HCT116 (cell line): ENCODE data around the gene ZBTB47. TPM values are rescaled to one million over a fixed set of nuclear protein-coding genes. Genes with fewer than 3 reads are reported as not detected.

Source experiments
- ATAC-seq: fragments of 200-7000 bp; cut with Tn5 transposase; 2 replicates; pipeline ENCODE4 v1.9.1; 2020; ENCODE audit warnings: mild to moderate bottlenecking, moderate library complexity
- BruUV-seq: library from RNA; stranded (reverse); fragments of 400-500 nt; replicated peaks from 2 replicates; lab custom pipeline; 2021; lab: Mats Ljungman, UMichigan
- CTCF ChIA-PET: fragments of 300-600 bp; sonication (Branson Sonifier 250); formaldehyde crosslinking; loops from one replicate; lab custom pipeline; 2021; ENCODE audit warnings: antibody characterized with exemption; lab: Charles Lee
- POLR2A ChIA-PET: fragments of 300-600, 350-600 bp; sonication (Branson Sonifier 250); formaldehyde crosslinking; loops from one replicate; lab custom pipeline; 2021; ENCODE audit warnings: antibody characterized with exemption; lab: Charles Lee
- RAD21 ChIA-PET, 2 experiments: fragments of 300-600 bp; sonication (Branson Sonifier 250); formaldehyde crosslinking; loops; one replicate each; lab custom pipeline; 2023; ENCODE audit warnings: low total read pairs in 2 of 2; ENCODE audit not compliant: uncharacterized antibody in 2 of 2, unreplicated experiment in 2 of 2, low non-redundant PET in 1 of 2; lab: Charles Lee
- DNase-seq: peaks from one replicate; pipeline ENCODE4 v3.0.0-alpha.2; 2010; ENCODE audit warnings: low read depth, low spot score
- H2AFZ ChIP-seq: fragments of 200-600 bp; shearing (Covaris generic), sonication (generic); 2 replicates; pipeline ENCODE4 v1.6.1; 2017; ENCODE audit warnings: low read depth, mixed run types, mixed read lengths, antibody characterized with exemption, low read length; ENCODE audit not compliant: poor library complexity, severe bottlenecking
- H3K27ac ChIP-seq: 2 replicates; pipeline ENCODE4 v1.5.1; 2012; ENCODE audit warnings: low read depth, low read length
- H3K27me3 ChIP-seq: fragments of 200-600 bp; sonication (generic); 2 replicates; pipeline ENCODE4 v1.6.1; 2016; ENCODE audit warnings: mixed run types, low read length, mixed read lengths; ENCODE audit not compliant: insufficient read depth
- H3K36me3 ChIP-seq, 2 experiments: fragments of 200-500 bp in 1 of 2; fragments of 200-600 bp in 1 of 2; sonication (Bioruptor generic) in 1 of 2; sonication (generic) in 1 of 2; 2 replicates each; pipeline versions ENCODE4 v1.5.1 to v1.6.1; 2014 to 2016; ENCODE audit warnings: low read length in 2 of 2, inconsistent platforms in 1 of 2, mixed read lengths in 1 of 2, mixed run types in 1 of 2; ENCODE audit not compliant: insufficient read depth in 2 of 2, control insufficient read depth in 1 of 2
- H3K4me1 ChIP-seq, 2 experiments: fragments of 200-600 bp in 1 of 2; sonication (generic) in 1 of 2; 2 replicates each; pipeline versions ENCODE4 v1.5.1 to v1.6.1; 2012 to 2017; ENCODE audit warnings: low read length in 2 of 2, inconsistent platforms in 1 of 2, mild to moderate bottlenecking in 1 of 2, mixed read lengths in 1 of 2, mixed run types in 1 of 2, moderate library complexity in 1 of 2; ENCODE audit not compliant: insufficient read depth in 2 of 2, control insufficient read depth in 1 of 2
- H3K4me2 ChIP-seq: fragments of 200-600 bp; sonication (generic); 2 replicates; pipeline ENCODE4 v1.6.1; 2017; ENCODE audit warnings: mixed run types, low read length, mixed read lengths
- H3K4me3 ChIP-seq, 2 experiments: fragments of 200-600 bp in 1 of 2; sonication (generic) in 1 of 2; replicated peaks in 1 of 2; 2 replicates each; pipeline ENCODE4 v1.5.1; 2011 to 2016; ENCODE audit warnings: low read length in 2 of 2, control low read depth in 1 of 2, low read depth in 1 of 2, mild to moderate bottlenecking in 1 of 2, mixed read lengths in 1 of 2, mixed run types in 1 of 2
- H3K79me2 ChIP-seq: fragments of 200-600 bp; sonication (generic); 2 replicates; pipeline ENCODE4 v1.6.1; 2017; ENCODE audit warnings: mild to moderate bottlenecking, mixed run types, low read length, moderate library complexity, mixed read lengths; ENCODE audit not compliant: insufficient read depth
- H3K9ac ChIP-seq: fragments of 200-600 bp; sonication (generic); 2 replicates; pipeline ENCODE4 v1.6.1; 2016; ENCODE audit warnings: low read length, mixed read lengths
- H3K9me2 ChIP-seq: fragments of 200-600 bp; sonication (generic), shearing (Covaris generic); 2 replicates; pipeline ENCODE4 v1.6.1; 2017; ENCODE audit warnings: mixed run types, mild to moderate bottlenecking, moderate library complexity; ENCODE audit not compliant: insufficient read depth
- H3K9me3 ChIP-seq, 2 experiments: fragments of 200-500 bp in 1 of 2; fragments of 200-600 bp in 1 of 2; sonication (Bioruptor generic) in 1 of 2; sonication (generic) in 1 of 2; 2 replicates each; pipeline ENCODE4 v1.6.1; 2014 to 2017; ENCODE audit warnings: low read length in 2 of 2, mixed read lengths in 2 of 2, inconsistent platforms in 1 of 2, low read depth in 1 of 2, mild to moderate bottlenecking in 1 of 2, mixed run types in 1 of 2, moderate library complexity in 1 of 2; ENCODE audit not compliant: control insufficient read depth in 1 of 2, insufficient read depth in 1 of 2
- H4K20me1 ChIP-seq: fragments of 200-600 bp; sonication (generic), shearing (Covaris generic); 2 replicates; pipeline ENCODE4 v1.6.1; 2017; ENCODE audit warnings: mixed run types, mild to moderate bottlenecking, moderate library complexity; ENCODE audit not compliant: insufficient read depth
- CBX3 ChIP-seq: IDR thresholded peaks from 2 replicates; pipeline ENCODE4 v1.6.1; 2012; ENCODE audit warnings: low read depth
- CEBPB ChIP-seq: IDR thresholded peaks from 2 replicates; pipeline ENCODE4 v1.6.1; 2012; ENCODE audit warnings: low read depth
- EGR1 ChIP-seq: IDR thresholded peaks from 2 replicates; pipeline ENCODE4 v1.6.1; 2012; ENCODE audit warnings: low read depth
- ELF1 ChIP-seq: IDR thresholded peaks from 2 replicates; pipeline ENCODE4 v1.6.1; 2012; ENCODE audit warnings: low read depth, borderline replicate concordance
- EZH2 ChIP-seq: fragments of 200-600 bp; sonication (generic); IDR thresholded peaks from 2 replicates; pipeline ENCODE4 v1.6.1; 2017; ENCODE audit warnings: antibody characterized with exemption, mixed run types
- JUND ChIP-seq: IDR thresholded peaks from 2 replicates; pipeline ENCODE4 v1.6.1; 2012
- MAX ChIP-seq: IDR thresholded peaks from 2 replicates; pipeline ENCODE4 v1.6.1; 2012
- POLR2AphosphoS5 ChIP-seq: IDR thresholded peaks from 2 replicates; pipeline ENCODE4 v1.6.1; 2011; ENCODE audit warnings: mild to moderate bottlenecking, low read depth, low read length, moderate library complexity
- SIN3A ChIP-seq: IDR thresholded peaks from 2 replicates; pipeline ENCODE4 v1.6.1; 2012; ENCODE audit warnings: low read depth
- SP1 ChIP-seq: IDR thresholded peaks from 2 replicates; pipeline ENCODE4 v1.6.1; 2012; ENCODE audit warnings: low read depth
- SRF ChIP-seq: IDR thresholded peaks from 2 replicates; pipeline ENCODE4 v1.6.1; 2012; ENCODE audit warnings: low read depth
- TCF7L2 ChIP-seq: IDR thresholded peaks from 2 replicates; pipeline ENCODE4 v1.7.0; 2011; ENCODE audit warnings: borderline replicate concordance, inconsistent platforms; ENCODE audit not compliant: insufficient read depth, insufficient read length; ENCODE audit errors: extremely low read depth
- YY1 ChIP-seq: IDR thresholded peaks from 2 replicates; pipeline ENCODE4 v1.6.1; 2011; ENCODE audit warnings: low read length, low read depth, moderate library complexity, mild to moderate bottlenecking; ENCODE audit not compliant: insufficient replicate concordance; ENCODE audit errors: extremely low read depth
- ZBTB33 ChIP-seq: IDR thresholded peaks from 2 replicates; pipeline ENCODE4 v1.6.1; 2011; ENCODE audit warnings: mild to moderate bottlenecking, low read length, moderate library complexity; ENCODE audit not compliant: insufficient replicate concordance; ENCODE audit errors: extremely low read depth
- ZFX ChIP-seq: fragments of 450-650 bp; IDR thresholded peaks from 2 replicates; pipeline ENCODE4 v1.6.1; 2017
- ZNF274 ChIP-seq: fragments of 200-500 bp; sonication (Bioruptor generic); IDR thresholded peaks from 2 replicates; pipeline ENCODE4 v1.6.1; 2014; ENCODE audit warnings: mild to moderate bottlenecking, low read depth, low read length, inconsistent platforms
- intact Hi-C: fragments of 100-400 bp; cut with micrococcal nuclease; formaldehyde crosslinking; loops from 2 replicates; pipeline ENCODE4 v1.10.0; 2022
- total RNA-seq: library from RNA; stranded (reverse); gene quantifications from one replicate; pipeline ENCODE4 v1.2.1, GENCODE V29; 2021; ENCODE audit not compliant: unreplicated experiment
- TF ChIP-seq, protein P1 (sequence below), 3 experiments: fragments of 200-600 bp in 1 of 3; sonication (generic) in 1 of 3; IDR thresholded peaks in 2 of 3; conservative IDR thresholded peaks in 1 of 3; 2 replicates each; pipeline ENCODE4 v1.5.1; 2012 to 2017; ENCODE audit warnings: low read depth in 2 of 3, low read length in 2 of 3, antibody characterized with exemption in 1 of 3, borderline replicate concordance in 1 of 3, control low read depth in 1 of 3, mild to moderate bottlenecking in 1 of 3, mixed read lengths in 1 of 3, mixed run types in 1 of 3, moderate library complexity in 1 of 3; ENCODE audit not compliant: insufficient read depth in 1 of 3
- TF ChIP-seq, protein P2 (sequence below): IDR thresholded peaks from 2 replicates; pipeline ENCODE4 v1.6.1; 2012
- TF ChIP-seq, protein P3 (sequence below): IDR thresholded peaks from 2 replicates; pipeline ENCODE4 v1.6.1; 2012; ENCODE audit warnings: low read depth

Gene ZBTB47
- total RNA-seq, 1 experiment from 2014 or later, result 6.3 TPM

GRCh38 chr3:42633544-42633943 is 20.0 kb upstream of the ZBTB47 start:
- Histone ChIP-seq H3K36me3 (peaks cover 53 to 63% of the 10 kb centered on the region in 2 experiments), H3K4me2 (no peak overlapping the region), H2AFZ (no peak overlapping the region), H3K27ac (no peak overlapping the region), H3K79me2 (no peaks in the 10 kb centered on the region), H3K9me2 (no peaks in the 10 kb centered on the region), H3K4me3 (no peak overlapping the region), H3K9ac (no peak overlapping the region), H3K4me1 (peaks cover 0 to 6% of the 10 kb centered on the region in 2 experiments; a peak in 1 of 4 replicates), H4K20me1 (no peaks in the 10 kb centered on the region), H3K9me3 (no peaks in the 10 kb centered on the region), H3K27me3 (no peaks in the 10 kb centered on the region)
- no TSS peak for BruUV-seq
- ATAC-seq (no peak), DNase-seq (no peak)
- POLR2A ChIA-PET, result no interaction called here
- CTCF ChIA-PET, result no interaction called here
- TF ChIP-seq SIN3A, result no peak
- no peak for TF ChIP-seq CBX3
- TF ChIP-seq EGR1, result no peak
- TF ChIP-seq SP1, result no peak
- TF ChIP-seq SRF, result no peak
- no peak for TF ChIP-seq EZH2
- TF ChIP-seq ZBTB33, result no peak
- TF ChIP-seq, protein P1, sequence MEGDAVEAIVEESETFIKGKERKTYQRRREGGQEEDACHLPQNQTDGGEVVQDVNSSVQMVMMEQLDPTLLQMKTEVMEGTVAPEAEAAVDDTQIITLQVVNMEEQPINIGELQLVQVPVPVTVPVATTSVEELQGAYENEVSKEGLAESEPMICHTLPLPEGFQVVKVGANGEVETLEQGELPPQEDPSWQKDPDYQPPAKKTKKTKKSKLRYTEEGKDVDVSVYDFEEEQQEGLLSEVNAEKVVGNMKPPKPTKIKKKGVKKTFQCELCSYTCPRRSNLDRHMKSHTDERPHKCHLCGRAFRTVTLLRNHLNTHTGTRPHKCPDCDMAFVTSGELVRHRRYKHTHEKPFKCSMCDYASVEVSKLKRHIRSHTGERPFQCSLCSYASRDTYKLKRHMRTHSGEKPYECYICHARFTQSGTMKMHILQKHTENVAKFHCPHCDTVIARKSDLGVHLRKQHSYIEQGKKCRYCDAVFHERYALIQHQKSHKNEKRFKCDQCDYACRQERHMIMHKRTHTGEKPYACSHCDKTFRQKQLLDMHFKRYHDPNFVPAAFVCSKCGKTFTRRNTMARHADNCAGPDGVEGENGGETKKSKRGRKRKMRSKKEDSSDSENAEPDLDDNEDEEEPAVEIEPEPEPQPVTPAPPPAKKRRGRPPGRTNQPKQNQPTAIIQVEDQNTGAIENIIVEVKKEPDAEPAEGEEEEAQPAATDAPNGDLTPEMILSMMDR (IDR thresholded peaks at IDR 0.05 in 2 of 3, conservative IDR thresholded peaks at IDR 0.05 in 1 of 3; ENCODE audit: borderline replicate concordance in 1 of 3, insufficient read depth in 1 of 3, low read depth in 2 of 3, low read length in 2 of 3), result no peak
- no peak for TF ChIP-seq CEBPB
- TF ChIP-seq, protein P2, sequence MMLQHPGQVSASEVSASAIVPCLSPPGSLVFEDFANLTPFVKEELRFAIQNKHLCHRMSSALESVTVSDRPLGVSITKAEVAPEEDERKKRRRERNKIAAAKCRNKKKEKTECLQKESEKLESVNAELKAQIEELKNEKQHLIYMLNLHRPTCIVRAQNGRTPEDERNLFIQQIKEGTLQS, result no peak
- TF ChIP-seq ELF1, result no peak
- no peak for TF ChIP-seq MAX
- TF ChIP-seq ZNF274, result no peak
- TF ChIP-seq ZFX, result no peak
- no peak for TF ChIP-seq POLR2AphosphoS5
- TF ChIP-seq TCF7L2, result no peak
- TF ChIP-seq, protein P3, sequence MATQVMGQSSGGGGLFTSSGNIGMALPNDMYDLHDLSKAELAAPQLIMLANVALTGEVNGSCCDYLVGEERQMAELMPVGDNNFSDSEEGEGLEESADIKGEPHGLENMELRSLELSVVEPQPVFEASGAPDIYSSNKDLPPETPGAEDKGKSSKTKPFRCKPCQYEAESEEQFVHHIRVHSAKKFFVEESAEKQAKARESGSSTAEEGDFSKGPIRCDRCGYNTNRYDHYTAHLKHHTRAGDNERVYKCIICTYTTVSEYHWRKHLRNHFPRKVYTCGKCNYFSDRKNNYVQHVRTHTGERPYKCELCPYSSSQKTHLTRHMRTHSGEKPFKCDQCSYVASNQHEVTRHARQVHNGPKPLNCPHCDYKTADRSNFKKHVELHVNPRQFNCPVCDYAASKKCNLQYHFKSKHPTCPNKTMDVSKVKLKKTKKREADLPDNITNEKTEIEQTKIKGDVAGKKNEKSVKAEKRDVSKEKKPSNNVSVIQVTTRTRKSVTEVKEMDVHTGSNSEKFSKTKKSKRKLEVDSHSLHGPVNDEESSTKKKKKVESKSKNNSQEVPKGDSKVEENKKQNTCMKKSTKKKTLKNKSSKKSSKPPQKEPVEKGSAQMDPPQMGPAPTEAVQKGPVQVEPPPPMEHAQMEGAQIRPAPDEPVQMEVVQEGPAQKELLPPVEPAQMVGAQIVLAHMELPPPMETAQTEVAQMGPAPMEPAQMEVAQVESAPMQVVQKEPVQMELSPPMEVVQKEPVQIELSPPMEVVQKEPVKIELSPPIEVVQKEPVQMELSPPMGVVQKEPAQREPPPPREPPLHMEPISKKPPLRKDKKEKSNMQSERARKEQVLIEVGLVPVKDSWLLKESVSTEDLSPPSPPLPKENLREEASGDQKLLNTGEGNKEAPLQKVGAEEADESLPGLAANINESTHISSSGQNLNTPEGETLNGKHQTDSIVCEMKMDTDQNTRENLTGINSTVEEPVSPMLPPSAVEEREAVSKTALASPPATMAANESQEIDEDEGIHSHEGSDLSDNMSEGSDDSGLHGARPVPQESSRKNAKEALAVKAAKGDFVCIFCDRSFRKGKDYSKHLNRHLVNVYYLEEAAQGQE, result no peak
- no peak for TF ChIP-seq YY1
- TF ChIP-seq JUND, result no peak
- intact Hi-C loops, result no loop called here
- RAD21 ChIA-PET, result no interaction called here
